KMS-11 (cell line): ENCODE results near the gene EFNA3.

Source experiments
- H2AFZ ChIP-seq: fragments of 200-600 bp; sonication (generic); 2 replicates; pipeline ENCODE4 v1.6.1; 2016; ENCODE audit warnings: antibody characterized with exemption, mixed run types, low read depth
- H3K27ac ChIP-seq: fragments of 200-600 bp; sonication (generic); 2 replicates; pipeline ENCODE4 v1.6.1; 2016; ENCODE audit warnings: mild to moderate bottlenecking, mixed run types
- H3K27me3 ChIP-seq: fragments of 200-600 bp; sonication (generic); 2 replicates; pipeline ENCODE4 v1.6.1; 2017; ENCODE audit warnings: mild to moderate bottlenecking, low read depth, mixed run types, moderate library complexity; ENCODE audit not compliant: insufficient read depth
- H3K36me3 ChIP-seq: fragments of 200-600 bp; sonication (generic); 2 replicates; pipeline ENCODE4 v1.6.1; 2017; ENCODE audit warnings: mild to moderate bottlenecking, mixed run types; ENCODE audit not compliant: insufficient read depth
- H3K4me1 ChIP-seq: fragments of 200-600 bp; sonication (generic); 2 replicates; pipeline ENCODE4 v1.6.1; 2016; ENCODE audit warnings: mild to moderate bottlenecking, low read depth, mixed run types; ENCODE audit not compliant: poor library complexity, severe bottlenecking
- H3K4me2 ChIP-seq: fragments of 200-600 bp; sonication (generic); 2 replicates; pipeline ENCODE4 v1.7.0; 2016; ENCODE audit warnings: mild to moderate bottlenecking, mixed run types
- H3K4me3 ChIP-seq: fragments of 200-600 bp; sonication (generic); IDR thresholded peaks from 2 replicates; pipeline ENCODE4 v1.6.1; 2017; ENCODE audit warnings: low read depth, low read length, mixed read lengths; ENCODE audit not compliant: insufficient read depth
- H3K79me2 ChIP-seq: fragments of 200-600 bp; sonication (generic); 2 replicates; pipeline ENCODE4 v1.6.1; 2016; ENCODE audit warnings: low read depth, mixed run types; ENCODE audit not compliant: insufficient read depth
- H3K9ac ChIP-seq: fragments of 200-600 bp; sonication (generic); 2 replicates; pipeline ENCODE4 v1.6.1; 2016; ENCODE audit warnings: mild to moderate bottlenecking, mixed run types
- H4K20me1 ChIP-seq: fragments of 200-600 bp; sonication (generic); 2 replicates; pipeline ENCODE4 v1.6.1; 2016; ENCODE audit warnings: mild to moderate bottlenecking, mixed run types; ENCODE audit not compliant: insufficient read depth
- CTCF ChIP-seq: fragments of 200-600 bp; sonication (generic); conservative IDR thresholded peaks from 2 replicates; pipeline ENCODE4 v1.6.1; 2017; ENCODE audit warnings: low read depth, mild to moderate bottlenecking, antibody characterized with exemption, low read length, moderate library complexity, mixed read lengths

EFNA3 gene

GRCh38 chr1:155040358-155041093, 38.1 kb upstream of the EFNA3 start:
- Histone ChIP-seq H4K20me1 (no peaks in the 10 kb centered on the region), H3K4me2 (no peak overlapping the region), H3K4me1 (peaks cover 24% of the 10 kb centered on the region)

GRCh38 chr1:155042789-155043188, 35.8 kb upstream of the EFNA3 start:
- TF ChIP-seq CTCF, result no peak
- Histone ChIP-seq H3K79me2 (no peaks in the 10 kb centered on the region), H3K27me3 (peaks cover 5% of the 10 kb centered on the region; the same call in 1 of the 2 replicates), H3K9ac (no peak overlapping the region), H3K27ac (no peak overlapping the region), H3K4me1 (peaks cover 36% of the 10 kb centered on the region), H4K20me1 (no peaks in the 10 kb centered on the region), H3K4me3 (no peak overlapping the region), H2AFZ (no peak overlapping the region), H3K36me3 (no peaks in the 10 kb centered on the region), H3K4me2 (no peak overlapping the region)

More at GRCh38 chr1:155040358-155041093, 38.1 kb upstream of the EFNA3 start:
- no peak for TF ChIP-seq CTCF
- no peak overlapping the region for H2AFZ ChIP-seq
- no peak overlapping the region for H3K27ac ChIP-seq
- H3K4me3 ChIP-seq, result no peak overlapping the region
- H3K27me3 ChIP-seq, result peaks cover 5% of the 10 kb centered on the region; the same call in 1 of the 2 replicates
- H3K9ac ChIP-seq, result no peak overlapping the region
- H3K36me3 ChIP-seq, result no peaks in the 10 kb centered on the region
- no peaks in the 10 kb centered on the region for H3K79me2 ChIP-seq

GRCh38 chr1:155043301-155043702, 35.3 kb upstream of the EFNA3 start:
- TF ChIP-seq CTCF, result no peak
- Histone ChIP-seq H3K27me3 (peaks cover 1% of the 10 kb centered on the region; the same call in 1 of the 2 replicates), H2AFZ (no peak overlapping the region), H3K4me1 (peaks cover 36% of the 10 kb centered on the region), H3K36me3 (no peaks in the 10 kb centered on the region), H3K27ac (no peak overlapping the region), H4K20me1 (no peaks in the 10 kb centered on the region), H3K4me2 (no peak overlapping the region), H3K9ac (no peak overlapping the region), H3K4me3 (no peak overlapping the region), H3K79me2 (no peaks in the 10 kb centered on the region)

GRCh38 chr1:155043793-155044192, 34.8 kb upstream of the EFNA3 start:
- Histone ChIP-seq H3K27ac (no peak overlapping the region), H3K36me3 (no peaks in the 10 kb centered on the region), H3K79me2 (no peaks in the 10 kb centered on the region), H3K4me1 (peaks cover 33% of the 10 kb centered on the region), H3K27me3 (no peaks in the 10 kb centered on the region; the same call in 1 of the 2 replicates), H3K9ac (no peak overlapping the region), H4K20me1 (no peaks in the 10 kb centered on the region), H2AFZ (no peak overlapping the region), H3K4me2 (no peak overlapping the region), H3K4me3 (no peak overlapping the region)
- no peak for TF ChIP-seq CTCF
